GM13976 (cell line): Measurements from ENCODE around the gene USE1.

ENCODE experiments used
- DNase-seq: peaks from one replicate; pipeline ENCODE4 v3.0.0; 2012; ENCODE audit warnings: low spot score
- in situ Hi-C: fragments of 300-500 bp; cut with MboI; formaldehyde crosslinking; loops from one replicate; pipeline ENCODE4 v1.12.0; 2022; ENCODE audit warnings: low sequenced_read_pairs, mixed read lengths, inconsistent platforms; ENCODE audit not compliant: unreplicated experiment
- TF ChIP-seq, protein P1 (sequence below): IDR thresholded peaks from 2 replicates; pipeline ENCODE4 v1.5.1; 2012; ENCODE audit warnings: borderline replicate concordance, mild to moderate bottlenecking; ENCODE audit not compliant: insufficient read depth; ENCODE audit errors: extremely low read depth, missing control alignments, control extremely low read depth

The USE1 gene

DNA sequence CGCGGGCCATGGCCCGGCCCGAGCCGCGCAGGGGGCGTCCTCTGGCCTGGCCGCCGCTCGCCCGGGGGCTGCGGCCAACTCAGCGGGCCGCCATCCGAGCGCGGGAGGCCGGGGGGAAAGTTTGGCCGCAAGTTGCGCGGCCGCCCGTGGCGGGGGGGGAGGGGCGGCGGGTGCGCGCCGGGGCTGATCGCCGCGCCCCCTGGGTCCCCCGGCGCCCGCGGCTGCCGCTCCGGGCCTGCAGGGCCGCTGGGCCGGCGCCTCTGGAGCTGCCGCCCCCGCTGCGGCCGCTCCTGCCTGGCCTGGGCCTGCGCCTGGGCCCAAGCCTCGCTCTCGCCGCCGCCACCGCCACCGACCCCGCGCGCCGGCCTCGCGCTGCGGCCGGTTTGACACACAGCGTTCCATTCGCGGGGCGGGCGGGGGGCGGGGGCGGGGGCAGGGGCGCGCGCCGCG is 30.4 kb downstream of the USE1 start, which contains the start of gene NR2F6:
TSS of gene NR2F6 (minus strand) at position 385 of the 450 bp plus-strand sequence. CDS start 699 bp downstream, outside the sequence.
- TF ChIP-seq, protein P1, sequence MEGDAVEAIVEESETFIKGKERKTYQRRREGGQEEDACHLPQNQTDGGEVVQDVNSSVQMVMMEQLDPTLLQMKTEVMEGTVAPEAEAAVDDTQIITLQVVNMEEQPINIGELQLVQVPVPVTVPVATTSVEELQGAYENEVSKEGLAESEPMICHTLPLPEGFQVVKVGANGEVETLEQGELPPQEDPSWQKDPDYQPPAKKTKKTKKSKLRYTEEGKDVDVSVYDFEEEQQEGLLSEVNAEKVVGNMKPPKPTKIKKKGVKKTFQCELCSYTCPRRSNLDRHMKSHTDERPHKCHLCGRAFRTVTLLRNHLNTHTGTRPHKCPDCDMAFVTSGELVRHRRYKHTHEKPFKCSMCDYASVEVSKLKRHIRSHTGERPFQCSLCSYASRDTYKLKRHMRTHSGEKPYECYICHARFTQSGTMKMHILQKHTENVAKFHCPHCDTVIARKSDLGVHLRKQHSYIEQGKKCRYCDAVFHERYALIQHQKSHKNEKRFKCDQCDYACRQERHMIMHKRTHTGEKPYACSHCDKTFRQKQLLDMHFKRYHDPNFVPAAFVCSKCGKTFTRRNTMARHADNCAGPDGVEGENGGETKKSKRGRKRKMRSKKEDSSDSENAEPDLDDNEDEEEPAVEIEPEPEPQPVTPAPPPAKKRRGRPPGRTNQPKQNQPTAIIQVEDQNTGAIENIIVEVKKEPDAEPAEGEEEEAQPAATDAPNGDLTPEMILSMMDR: no peak
- in situ Hi-C loops: loop anchor here (25.0 kb wide), 1 partner anchor 183 kb away; no protein-coding TSS in a partner anchor
- DNase-seq: no peak

DNA sequence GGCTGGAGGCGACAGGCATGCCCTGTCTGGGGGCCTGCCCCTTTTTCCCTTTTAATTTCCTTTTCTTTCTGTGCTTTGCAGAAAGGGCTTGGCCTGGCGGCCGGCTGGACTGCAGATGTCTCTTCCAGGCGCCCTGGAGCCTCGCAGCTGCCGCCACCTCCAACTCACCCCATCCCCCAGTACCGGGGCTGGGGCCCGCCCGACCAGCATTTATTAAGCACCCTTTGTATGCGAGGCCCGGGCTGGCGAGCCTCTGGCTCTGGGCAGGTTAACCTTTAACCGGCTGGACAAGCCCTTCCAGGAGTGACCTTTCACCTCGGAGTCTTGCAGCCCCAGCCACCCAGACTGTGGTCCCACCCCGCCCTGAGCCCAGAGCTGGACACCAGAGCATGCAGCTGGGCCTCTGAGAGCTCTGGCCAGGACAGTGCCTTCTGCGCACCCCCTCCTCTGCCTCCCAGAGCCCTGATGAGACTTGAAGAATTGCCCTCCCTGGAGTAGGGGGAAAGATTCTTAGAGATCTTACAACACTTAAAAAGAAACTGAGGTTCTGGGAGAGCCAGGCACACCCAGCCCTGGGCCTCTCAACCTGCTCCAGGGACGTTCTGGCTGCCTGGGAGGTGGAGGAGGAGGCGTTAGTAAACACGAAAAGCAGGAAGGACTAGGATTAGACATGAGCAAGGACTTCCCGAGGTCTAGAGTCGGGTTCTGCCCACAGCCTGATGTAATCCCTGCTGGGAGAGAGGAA is 31.7 kb downstream of the USE1 start:
- in situ Hi-C loops: loop anchor here (25.0 kb wide), 1 partner anchor 185 kb away; no protein-coding TSS in a partner anchor
- TF ChIP-seq, protein P1: no peak
- no peak for DNase-seq

DNA sequence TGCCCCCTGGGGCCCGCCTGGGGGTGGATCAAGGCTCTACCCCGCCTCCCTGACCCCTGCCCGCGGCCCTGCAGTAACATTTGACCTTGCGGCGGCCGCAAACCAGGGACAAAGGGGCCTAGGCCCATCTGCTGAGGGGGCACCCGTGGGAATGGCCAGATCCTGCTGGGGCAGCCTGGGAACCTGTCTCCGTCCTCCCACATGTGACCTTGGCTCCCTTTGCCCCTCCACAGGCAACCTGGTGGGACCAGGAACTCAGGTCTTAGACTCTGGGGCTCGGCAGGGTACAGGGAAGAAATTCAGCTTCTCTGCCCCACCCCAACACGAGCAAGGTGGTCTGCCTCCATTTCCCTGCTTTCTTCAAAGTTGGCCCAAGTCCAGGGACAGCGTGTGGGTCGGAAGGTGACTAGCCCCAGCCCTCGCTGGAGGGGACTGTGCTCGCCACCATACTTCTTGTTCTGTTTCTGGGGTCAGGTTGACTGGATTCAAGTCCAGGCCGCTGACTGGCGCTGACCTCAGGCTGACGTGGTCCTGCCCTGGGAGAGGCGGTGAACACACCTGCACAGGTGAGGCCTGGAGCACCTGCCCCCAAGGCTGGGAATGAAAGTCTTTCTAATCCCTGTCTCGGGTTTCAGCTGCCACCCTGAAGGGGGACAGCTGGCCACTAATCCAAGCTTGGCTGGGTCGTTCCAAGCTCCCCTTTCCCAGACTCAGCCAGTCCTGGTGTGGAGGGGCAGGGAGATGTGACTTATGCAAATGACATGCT is 33.0 kb downstream of the USE1 start:
- DNase-seq: no peak
- in situ Hi-C loops: loop anchor here (25.0 kb wide), 1 partner anchor 186 kb away; no protein-coding TSS in a partner anchor
- TF ChIP-seq, protein P1: no peak

DNA sequence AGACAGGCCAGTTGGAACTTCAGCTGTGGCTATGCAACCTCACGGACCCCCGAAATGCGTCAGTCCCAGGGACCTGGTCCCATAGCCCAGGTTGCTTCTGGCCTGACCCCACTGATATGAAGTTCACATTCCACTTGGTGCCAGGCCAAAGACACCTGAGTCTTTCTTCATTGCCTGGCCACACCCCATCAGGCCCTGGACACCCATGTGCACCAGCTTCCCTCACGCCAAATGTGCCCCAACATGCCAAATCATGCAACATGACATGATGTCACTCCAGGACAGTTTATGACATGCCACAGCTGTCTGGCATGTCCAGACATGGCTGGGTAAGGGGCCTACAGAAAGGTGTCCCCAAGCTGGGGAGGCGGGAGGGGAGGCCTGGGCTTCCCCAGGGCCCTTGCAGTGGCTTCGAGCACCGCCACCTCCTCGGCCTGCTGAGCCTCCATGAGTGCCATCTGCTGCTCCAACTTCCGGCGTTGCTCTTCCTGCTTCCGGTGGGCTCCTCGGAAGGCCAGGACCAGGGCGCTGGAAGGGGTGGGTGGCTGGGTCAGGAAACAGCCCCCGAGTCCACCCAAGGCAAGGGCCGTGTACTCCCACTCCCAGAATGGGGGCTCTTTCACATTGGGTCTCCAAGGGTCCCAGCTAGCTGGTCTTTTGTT is 34.9 kb downstream of the USE1 start:
- in situ Hi-C loops: loop anchor here (25.0 kb wide), 1 partner anchor 188 kb away; no protein-coding TSS in a partner anchor
- TF ChIP-seq, protein P1: no peak
- DNase-seq: no peak

DNA sequence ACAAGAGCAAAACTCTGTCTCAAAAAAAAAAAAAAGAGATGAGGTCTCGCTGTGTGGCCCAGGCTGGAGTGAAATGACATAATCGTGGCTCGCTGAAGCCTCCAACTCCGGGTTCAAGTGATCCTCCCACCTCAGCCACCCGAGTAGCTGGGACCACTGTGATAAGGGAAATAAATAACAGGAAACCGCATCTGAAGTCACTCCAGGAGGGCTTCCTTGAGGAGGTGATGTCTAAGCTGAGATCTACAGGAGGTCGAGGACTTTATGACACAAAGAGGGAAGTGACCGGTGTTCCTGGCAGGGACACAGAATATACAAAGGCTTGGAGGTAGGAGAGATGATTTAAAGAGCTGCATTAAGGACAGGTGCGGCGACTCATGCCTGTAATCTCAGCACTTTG is 39.5 kb downstream of the USE1 start:
- in situ Hi-C loops: no loop called here
- no peak for DNase-seq
- TF ChIP-seq, protein P1: no peak

DNA sequence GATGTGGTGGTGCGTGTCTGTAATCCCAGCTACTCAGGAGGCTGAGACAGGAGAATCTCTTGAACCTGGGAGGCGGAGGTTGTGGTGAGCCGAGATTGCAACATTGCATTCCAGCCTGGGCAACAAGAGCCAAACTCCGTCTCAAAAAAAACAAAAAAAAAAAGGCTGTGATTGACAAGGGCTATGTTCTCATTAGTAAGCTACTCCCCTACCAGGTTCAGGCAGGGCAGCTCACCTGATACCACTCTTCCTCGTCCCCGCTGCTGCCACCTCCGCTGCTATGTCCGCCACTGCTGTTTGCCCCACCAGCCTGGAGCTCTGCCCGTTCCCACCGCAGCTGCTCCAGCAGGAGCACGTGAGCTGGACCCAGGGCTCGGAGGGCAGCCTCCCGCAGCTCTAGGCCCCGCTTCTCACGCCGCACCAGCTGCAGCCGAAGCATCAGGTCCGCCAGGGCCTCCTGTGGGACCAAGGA is 40.0 kb downstream of the USE1 start:
- in situ Hi-C loops: no loop called here
- TF ChIP-seq, protein P1: no peak

More for the DNA sequence above, 40.0 kb downstream of the USE1 start:
- no peak for DNase-seq
